Mesodermal cell (in vitro differentiated cells): ENCODE measurements around the gene TNFRSF18.

Source experiments
- H3K27ac ChIP-seq: 2 replicates; pipeline ENCODE4 v1.7.0; 2013; ENCODE audit warnings: mild to moderate bottlenecking, low read depth, low read length, moderate library complexity; ENCODE audit not compliant: severe bottlenecking
- H3K36me3 ChIP-seq: 2 replicates; pipeline ENCODE4 v1.7.1; 2013; ENCODE audit warnings: mild to moderate bottlenecking, low read length, moderate library complexity; ENCODE audit not compliant: control insufficient read depth, insufficient read depth
- H3K4me1 ChIP-seq: one replicate; pipeline ENCODE4 v1.7.1; 2013; ENCODE audit warnings: mild to moderate bottlenecking, low read length; ENCODE audit not compliant: insufficient read depth, control insufficient read depth, poor library complexity, severe bottlenecking
- H3K4me3 ChIP-seq: 2 replicates; pipeline ENCODE4 v1.7.0; 2013; ENCODE audit warnings: low read length, control low read depth, mild to moderate bottlenecking; ENCODE audit not compliant: insufficient read depth, poor library complexity, severe bottlenecking; ENCODE audit errors: extremely low read depth
- H3K9me3 ChIP-seq: 2 replicates; pipeline ENCODE4 v1.7.1; 2013; ENCODE audit warnings: mild to moderate bottlenecking, low read length, moderate library complexity; ENCODE audit not compliant: control insufficient read depth
- WGBS, 2 experiments: methylation state at CpG; one replicate each; pipeline ENCODE4 v1.1.5; 2013; ENCODE audit warnings: missing lambda C conversion rate in 2 of 2; ENCODE audit not compliant: insufficient coverage in 2 of 2; 5-methylcytosine and 5-hydroxymethylcytosine counted together

The TNFRSF18 gene

GRCh38 chr1:1240348-1240732, 33.9 kb upstream of the TNFRSF18 start:
- Histone ChIP-seq H3K27ac (no peak overlapping the region), H3K4me1 (peaks cover 13% of the 10 kb centered on the region), H3K9me3 (no peaks in the 10 kb centered on the region), H3K36me3 (peaks cover 3% of the 10 kb centered on the region), H3K4me3 (no peak overlapping the region)
- 67% methylated on average over 2 of the region's 11 CpGs; no CpG with 5 or more reads in 1 of the 2 experiments for WGBS, 2 experiments

GRCh38 chr1:1239614-1240347, 33.4 kb upstream of the TNFRSF18 start:
- Histone ChIP-seq H3K27ac (no peak overlapping the region), H3K4me1 (peaks cover 13% of the 10 kb centered on the region), H3K9me3 (no peaks in the 10 kb centered on the region), H3K4me3 (no peak overlapping the region), H3K36me3 (peaks cover 6% of the 10 kb centered on the region)
- WGBS, 2 experiments = 83 to 85% methylated on average over 26 to 28 of the region's 30 CpGs

GRCh38 chr1:1239227-1239613, 32.8 kb upstream of the TNFRSF18 start:
- Histone ChIP-seq H3K9me3 (no peaks in the 10 kb centered on the region), H3K4me3 (no peak overlapping the region), H3K27ac (no peak overlapping the region), H3K36me3 (peaks cover 10% of the 10 kb centered on the region), H3K4me1 (peaks cover 13% of the 10 kb centered on the region)
- 89 to 93% methylated on average over 9 to 15 of the region's 15 CpGs for WGBS, 2 experiments

- Histone ChIP-seq H3K4me1 (peaks cover 13% of the 10 kb centered on the region), H3K4me3 (no peak overlapping the region), H3K27ac (no peak overlapping the region), H3K36me3 (peaks cover 9% of the 10 kb centered on the region), H3K9me3 (no peaks in the 10 kb centered on the region)
- WGBS, 2 experiments = 86 to 88% methylated on average over 17 to 19 of the region's 19 CpGs
Observed at GRCh38 chr1:1238702-1239178, 32.3 kb upstream of the TNFRSF18 start.

- no peaks in the 10 kb centered on the region for H3K9me3 ChIP-seq
- H3K36me3 ChIP-seq = peaks cover 15% of the 10 kb centered on the region
- no peak overlapping the region for H3K27ac ChIP-seq
- H3K4me1 ChIP-seq = peaks cover 18% of the 10 kb centered on the region
- no peak overlapping the region for H3K4me3 ChIP-seq
- WGBS, 2 experiments = 91 to 92% methylated on average over 48 of the region's 48 CpGs
Observed at GRCh38 chr1:1237874-1238701, 31.7 kb upstream of the TNFRSF18 start.

- no peaks in the 10 kb centered on the region for H3K9me3 ChIP-seq
Observed at GRCh38 chr1:1236945-1237873, 30.8 kb upstream of the TNFRSF18 start.

GRCh38 chr1:1236176-1236763, 29.9 kb upstream of the TNFRSF18 start:
- H3K4me1 ChIP-seq = peaks cover 21% of the 10 kb centered on the region
- H3K9me3 ChIP-seq = no peaks in the 10 kb centered on the region
- H3K36me3 ChIP-seq = peaks cover 15% of the 10 kb centered on the region
- H3K4me3 ChIP-seq = no peak overlapping the region
- WGBS, 2 experiments = 92 to 97% methylated on average over 14 to 16 of the region's 22 CpGs
- no peak overlapping the region for H3K27ac ChIP-seq

More at GRCh38 chr1:1236945-1237873, 30.8 kb upstream of the TNFRSF18 start:
- no peak overlapping the region for H3K4me3 ChIP-seq
- H3K27ac ChIP-seq = no peak overlapping the region
- peaks cover 21% of the 10 kb centered on the region for H3K4me1 ChIP-seq
- WGBS, 2 experiments = 81 to 84% methylated on average over 27 to 30 of the region's 34 CpGs
- peaks cover 15% of the 10 kb centered on the region for H3K36me3 ChIP-seq

- Histone ChIP-seq H3K4me1 (peaks cover 21% of the 10 kb centered on the region), H3K4me3 (no peak overlapping the region), H3K9me3 (no peaks in the 10 kb centered on the region), H3K36me3 (peaks cover 16% of the 10 kb centered on the region), H3K27ac (no peak overlapping the region)
- 94 to 95% methylated on average over 22 to 25 of the region's 27 CpGs for WGBS, 2 experiments
Observed at GRCh38 chr1:1235016-1235744, 28.8 kb upstream of the TNFRSF18 start.

- H3K9me3 ChIP-seq = no peaks in the 10 kb centered on the region
- no peak overlapping the region for H3K27ac ChIP-seq
- WGBS, 2 experiments = 96 to 97% methylated on average over 24 to 28 of the region's 28 CpGs
- H3K36me3 ChIP-seq = peaks cover 24% of the 10 kb centered on the region
- H3K4me3 ChIP-seq = no peak overlapping the region
- H3K4me1 ChIP-seq = peaks cover 17% of the 10 kb centered on the region
Observed at GRCh38 chr1:1234180-1234808, 27.9 kb upstream of the TNFRSF18 start.
